ENCODE results near the gene MYO5A.

Gene MYO5A

DNA sequence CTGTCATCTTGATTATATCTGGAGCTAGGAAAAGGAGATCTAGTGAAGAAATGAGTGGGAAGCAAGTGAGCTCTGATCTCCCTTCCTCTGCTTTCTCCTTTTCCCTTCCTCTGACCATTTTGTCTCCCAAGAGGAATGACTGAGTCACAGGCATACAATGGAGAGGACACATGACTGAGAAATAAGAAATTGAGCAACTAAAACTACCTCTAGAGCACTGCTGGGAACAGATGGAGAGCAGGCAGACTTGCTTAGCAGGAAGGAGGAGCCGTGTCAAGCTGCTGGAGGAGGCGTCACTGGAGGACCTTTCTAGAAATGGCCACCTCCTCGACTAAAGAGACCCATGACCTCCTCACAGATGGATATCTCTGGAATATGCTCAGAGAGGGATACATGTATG is 166.2 kb downstream of the MYO5A start:
- TF ChIP-seq, protein P1, sequence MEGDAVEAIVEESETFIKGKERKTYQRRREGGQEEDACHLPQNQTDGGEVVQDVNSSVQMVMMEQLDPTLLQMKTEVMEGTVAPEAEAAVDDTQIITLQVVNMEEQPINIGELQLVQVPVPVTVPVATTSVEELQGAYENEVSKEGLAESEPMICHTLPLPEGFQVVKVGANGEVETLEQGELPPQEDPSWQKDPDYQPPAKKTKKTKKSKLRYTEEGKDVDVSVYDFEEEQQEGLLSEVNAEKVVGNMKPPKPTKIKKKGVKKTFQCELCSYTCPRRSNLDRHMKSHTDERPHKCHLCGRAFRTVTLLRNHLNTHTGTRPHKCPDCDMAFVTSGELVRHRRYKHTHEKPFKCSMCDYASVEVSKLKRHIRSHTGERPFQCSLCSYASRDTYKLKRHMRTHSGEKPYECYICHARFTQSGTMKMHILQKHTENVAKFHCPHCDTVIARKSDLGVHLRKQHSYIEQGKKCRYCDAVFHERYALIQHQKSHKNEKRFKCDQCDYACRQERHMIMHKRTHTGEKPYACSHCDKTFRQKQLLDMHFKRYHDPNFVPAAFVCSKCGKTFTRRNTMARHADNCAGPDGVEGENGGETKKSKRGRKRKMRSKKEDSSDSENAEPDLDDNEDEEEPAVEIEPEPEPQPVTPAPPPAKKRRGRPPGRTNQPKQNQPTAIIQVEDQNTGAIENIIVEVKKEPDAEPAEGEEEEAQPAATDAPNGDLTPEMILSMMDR (IDR thresholded peaks at IDR 0.05; ENCODE audit: extremely low read depth, insufficient read depth, missing control alignments) = no peak
- in situ Hi-C loops (cut with MboI; ENCODE audit: low pct_unique_long_range_greater_than_20kb, low sequenced_read_pairs, unreplicated experiment) = no loop called here
- DNase-seq (ENCODE audit: low spot score) = no peak

DNA sequence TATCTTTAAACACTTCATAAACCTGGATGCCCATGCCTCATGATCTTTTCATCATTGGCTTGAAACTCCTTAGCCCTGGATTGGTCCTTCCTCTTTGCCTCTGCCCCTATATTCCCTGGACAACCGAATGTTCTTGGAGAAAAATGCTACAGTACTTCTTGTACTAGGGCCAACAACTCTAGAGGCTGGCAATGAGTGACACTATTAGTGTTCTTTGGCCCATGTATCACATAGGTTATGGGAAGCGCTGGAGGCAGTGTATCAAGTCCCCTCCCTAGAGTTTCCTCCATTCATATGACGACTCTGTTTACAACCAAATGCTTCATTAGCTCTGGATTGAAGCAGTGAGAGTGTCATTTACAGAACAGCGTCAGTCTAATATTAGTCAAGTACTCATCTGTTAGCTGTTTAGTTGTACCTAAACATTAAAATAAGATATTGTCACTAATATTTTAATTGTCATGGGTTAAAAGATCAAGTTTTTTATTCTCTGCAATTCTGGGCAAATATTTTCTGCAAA is 166.6 kb downstream of the MYO5A start:
- in situ Hi-C loops (cut with MboI; ENCODE audit: low pct_unique_long_range_greater_than_20kb, low sequenced_read_pairs, unreplicated experiment) = no loop called here
- no peak for DNase-seq (ENCODE audit: low spot score)
- TF ChIP-seq, protein P1 (IDR thresholded peaks at IDR 0.05; ENCODE audit: extremely low read depth, insufficient read depth, missing control alignments) = no peak

DNA sequence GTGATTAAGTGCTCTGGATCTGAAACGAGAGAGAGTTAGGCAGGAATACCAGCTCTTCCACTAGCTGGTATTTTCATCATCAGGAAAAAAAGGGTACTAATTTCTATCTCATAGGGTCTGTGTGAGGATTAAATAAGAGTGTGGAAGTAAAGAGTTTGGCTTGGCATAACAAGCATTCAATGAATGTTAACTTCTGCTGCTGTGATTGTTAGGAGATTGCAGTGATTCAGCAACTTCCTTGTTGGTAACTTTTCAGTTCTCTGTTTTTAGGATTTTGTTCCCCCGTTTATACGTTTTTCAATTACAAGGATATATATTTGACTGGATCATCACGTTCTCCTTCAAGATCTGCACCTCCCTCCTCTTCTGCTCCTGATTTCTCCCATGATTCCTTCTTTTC is 167.2 kb downstream of the MYO5A start:
- in situ Hi-C loops (cut with MboI; ENCODE audit: low pct_unique_long_range_greater_than_20kb, low sequenced_read_pairs, unreplicated experiment) = no loop called here
- TF ChIP-seq, protein P1 (IDR thresholded peaks at IDR 0.05; ENCODE audit: extremely low read depth, insufficient read depth, missing control alignments) = no peak
- no peak for DNase-seq (ENCODE audit: low spot score)

DNA sequence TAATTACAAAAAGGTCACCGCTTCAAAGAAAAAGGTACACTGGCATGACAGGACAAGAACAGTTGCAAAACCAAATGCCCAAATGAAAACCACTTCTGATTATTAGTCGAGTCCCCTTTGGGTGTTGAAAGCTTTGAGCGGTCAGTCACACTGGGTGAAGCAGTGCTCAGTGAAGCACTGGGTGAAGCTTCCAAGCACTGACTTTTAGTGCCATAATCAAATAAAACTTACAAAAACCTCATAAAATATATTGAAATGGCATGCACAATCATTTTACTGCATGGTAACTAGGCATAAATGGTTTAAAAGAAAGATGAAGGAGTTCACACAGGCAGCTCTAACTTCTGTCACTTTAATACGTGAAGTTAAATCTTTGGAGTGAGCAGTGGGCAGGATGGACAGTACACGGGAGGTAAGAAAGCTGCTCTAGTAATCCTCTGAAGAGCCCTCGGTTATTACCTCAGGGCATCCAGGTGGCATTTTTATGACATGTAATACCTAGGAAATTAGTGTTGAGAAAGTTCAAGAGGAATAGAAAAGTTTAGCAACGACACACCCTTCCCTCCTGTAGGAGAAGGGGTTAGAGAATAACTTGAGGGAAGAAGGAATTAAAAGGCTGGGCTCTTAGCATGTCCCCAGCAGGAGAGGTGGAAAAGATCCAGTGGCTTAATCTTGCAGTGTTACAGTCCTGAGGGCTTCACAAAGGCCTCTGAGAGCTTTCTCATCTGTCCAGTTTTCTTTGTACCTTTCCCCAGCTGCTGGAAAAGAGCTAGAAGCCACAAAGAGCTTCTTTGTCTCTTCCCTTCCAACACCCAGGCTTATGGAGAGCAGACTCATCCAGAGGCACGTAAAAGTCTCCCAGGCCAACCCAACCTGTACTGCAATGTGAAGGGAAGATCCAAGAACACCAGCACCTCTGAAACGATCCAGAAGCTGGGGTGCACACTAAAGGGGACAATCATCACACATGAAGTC is 168.2 kb downstream of the MYO5A start:
- DNase-seq (ENCODE audit: low spot score) = no peak
- TF ChIP-seq, protein P1 (IDR thresholded peaks at IDR 0.05; ENCODE audit: extremely low read depth, insufficient read depth, missing control alignments) = no peak
- in situ Hi-C loops (cut with MboI; ENCODE audit: low pct_unique_long_range_greater_than_20kb, low sequenced_read_pairs, unreplicated experiment) = no loop called here

DNA sequence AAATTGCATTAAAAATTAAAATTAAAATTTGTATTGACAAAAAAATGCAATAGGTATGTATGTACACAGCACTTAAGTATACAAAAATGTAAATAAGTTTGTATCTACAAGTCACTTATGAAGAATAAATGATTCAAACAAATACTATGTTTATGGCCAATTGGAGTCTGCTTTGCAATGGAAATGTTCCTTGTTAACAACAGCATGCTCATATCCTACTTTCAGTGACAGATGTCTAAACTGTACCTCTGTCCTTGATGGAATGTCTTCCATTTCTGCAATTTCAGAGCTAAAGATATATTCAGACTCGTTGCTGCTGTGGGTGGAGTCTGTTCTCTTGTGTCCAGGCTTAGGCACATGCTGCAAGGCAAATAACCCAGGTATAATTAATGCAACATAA is 169.0 kb downstream of the MYO5A start:
- no peak for DNase-seq (ENCODE audit: low spot score)
- TF ChIP-seq, protein P1 (IDR thresholded peaks at IDR 0.05; ENCODE audit: extremely low read depth, insufficient read depth, missing control alignments) = no peak
- in situ Hi-C loops (cut with MboI; ENCODE audit: low pct_unique_long_range_greater_than_20kb, low sequenced_read_pairs, unreplicated experiment) = no loop called here

DNA sequence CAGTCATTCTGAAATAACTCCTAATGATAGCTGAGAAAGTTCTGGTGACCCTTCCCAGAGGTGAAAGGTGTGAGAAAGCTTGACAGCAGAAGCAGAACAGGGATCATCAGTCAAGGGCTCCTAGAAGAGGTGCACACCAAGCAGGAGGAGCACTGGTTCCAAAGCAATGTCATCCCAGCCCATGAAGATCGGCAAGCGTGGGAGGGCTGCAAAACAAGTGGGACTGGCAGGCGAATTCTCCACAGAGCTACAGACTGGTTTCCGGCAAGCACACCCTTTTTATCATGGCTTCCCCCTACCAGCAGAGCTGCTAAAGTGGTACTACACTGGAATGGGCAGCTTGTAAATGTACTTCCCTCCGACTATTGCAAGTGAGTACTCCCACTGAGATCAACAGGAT is 170.7 kb downstream of the MYO5A start:
- in situ Hi-C loops (cut with MboI; ENCODE audit: low pct_unique_long_range_greater_than_20kb, low sequenced_read_pairs, unreplicated experiment) = no loop called here
- TF ChIP-seq, protein P1 (IDR thresholded peaks at IDR 0.05; ENCODE audit: extremely low read depth, insufficient read depth, missing control alignments) = no peak
- DNase-seq (ENCODE audit: low spot score) = no peak

All from GM13977 (cell line).